Smooth muscle cell of bladder (primary cell): Measurements from ENCODE around the gene IL13RA2. TPM values are rescaled to one million over a fixed set of nuclear protein-coding genes. Genes with fewer than 3 reads are reported as not detected.

ENCODE experiments used
- total RNA-seq: library from RNA; depleted of rRNA; stranded (reverse); fragments of >200 nt; gene quantifications from 2 replicates; pipeline ENCODE4 v1.2.3, GENCODE V29; 2014

Gene IL13RA2
- total RNA-seq: 440 and 612 TPM in 2 replicates

GRCh38 chrX:115017455-115017854 lies at the start of gene IL13RA2:
IL13RA2 (minus strand) TSS chrX:115017616; CDS start chrX:115017269, 347 bp downstream.

Other genes with a start within 250 kb of the IL13RA2 start
- gene RBMXL3, start 171.8 kb upstream of the IL13RA2 start, total RNA-seq: not detected in 2 replicates
- 11.5 and 14.2 TPM in 2 replicates for gene LRCH2, start 216.5 kb upstream of the IL13RA2 start, total RNA-seq